HG02642 (cell line): ENCODE data around the gene LACTBL1.
"Not testable (repeated sequence)": the region's sequence is repeated elsewhere in the genome, so short reads cannot be mapped to it uniquely, and the experiment has no call there.

Experiments
- ATAC-seq: cut with Tn5 transposase; IDR thresholded peaks from one replicate; pipeline ENCODE4 v1.9.1; 2021; ENCODE audit warnings: mild to moderate bottlenecking; ENCODE audit not compliant: unreplicated experiment, poor library complexity

The LACTBL1 gene

DNA sequence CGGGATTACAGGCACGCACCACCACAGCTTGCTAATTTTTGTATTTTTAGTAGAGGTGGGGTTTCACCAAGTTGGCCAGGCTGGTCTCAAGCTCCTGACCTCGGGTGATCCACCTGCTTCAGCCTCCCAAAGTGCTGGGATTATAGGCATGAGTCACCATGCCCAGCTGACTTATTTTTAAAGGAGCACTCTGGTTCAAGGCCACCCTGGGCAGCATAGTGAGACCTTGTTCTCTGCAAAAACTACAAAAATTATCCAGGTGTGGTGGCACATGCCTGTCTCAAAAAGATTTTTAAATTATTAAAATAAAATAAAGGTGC, 7.8 kb upstream of the LACTBL1 start:
- ATAC-seq = not testable (repeated sequence)

DNA sequence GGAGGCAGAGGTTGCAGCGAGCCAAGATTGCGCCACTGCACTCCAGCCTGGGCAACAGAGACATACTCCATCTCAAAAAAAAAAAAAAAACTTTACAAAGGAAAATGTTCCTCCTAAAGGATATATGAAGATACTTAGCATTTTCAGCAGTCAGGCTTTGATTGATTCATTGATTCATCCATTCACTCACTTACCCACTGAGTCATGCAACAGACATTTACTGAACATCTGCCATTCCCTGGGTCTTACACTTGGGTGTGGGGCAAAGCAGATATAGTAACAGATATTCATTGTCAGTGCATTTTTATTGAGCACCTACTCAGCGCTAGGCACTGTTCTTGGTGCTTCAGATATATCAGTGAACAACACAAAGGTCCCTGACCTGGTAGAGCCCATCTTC, 5.6 kb upstream of the LACTBL1 start:
- ATAC-seq = no peak

GRCh38 chr1:22976461-22977243, 4.0 kb upstream of the LACTBL1 start:
- ATAC-seq = no peak

GRCh38 chr1:22976127-22976460, 3.4 kb upstream of the LACTBL1 start:
- no peak for ATAC-seq

DNA sequence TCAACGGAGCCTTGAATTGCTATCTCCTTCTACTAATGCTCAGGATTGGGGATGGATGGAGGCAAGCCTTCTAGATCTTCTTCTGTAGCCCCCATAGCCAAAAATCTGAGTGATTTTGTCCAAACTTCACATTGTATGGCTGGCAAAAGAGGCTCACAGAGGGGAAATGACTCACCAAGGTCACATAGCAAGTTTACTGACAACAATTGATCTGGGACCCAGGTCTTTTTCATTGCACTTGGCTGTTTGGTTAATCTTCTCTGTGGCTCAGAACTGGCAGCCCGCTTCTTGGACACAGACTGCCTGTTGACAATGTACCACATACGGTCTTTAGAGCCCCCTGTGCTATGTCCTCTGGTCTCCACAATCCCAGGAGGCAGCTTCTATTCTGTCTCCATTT, 3.0 kb upstream of the LACTBL1 start:
- ATAC-seq = no peak

DNA sequence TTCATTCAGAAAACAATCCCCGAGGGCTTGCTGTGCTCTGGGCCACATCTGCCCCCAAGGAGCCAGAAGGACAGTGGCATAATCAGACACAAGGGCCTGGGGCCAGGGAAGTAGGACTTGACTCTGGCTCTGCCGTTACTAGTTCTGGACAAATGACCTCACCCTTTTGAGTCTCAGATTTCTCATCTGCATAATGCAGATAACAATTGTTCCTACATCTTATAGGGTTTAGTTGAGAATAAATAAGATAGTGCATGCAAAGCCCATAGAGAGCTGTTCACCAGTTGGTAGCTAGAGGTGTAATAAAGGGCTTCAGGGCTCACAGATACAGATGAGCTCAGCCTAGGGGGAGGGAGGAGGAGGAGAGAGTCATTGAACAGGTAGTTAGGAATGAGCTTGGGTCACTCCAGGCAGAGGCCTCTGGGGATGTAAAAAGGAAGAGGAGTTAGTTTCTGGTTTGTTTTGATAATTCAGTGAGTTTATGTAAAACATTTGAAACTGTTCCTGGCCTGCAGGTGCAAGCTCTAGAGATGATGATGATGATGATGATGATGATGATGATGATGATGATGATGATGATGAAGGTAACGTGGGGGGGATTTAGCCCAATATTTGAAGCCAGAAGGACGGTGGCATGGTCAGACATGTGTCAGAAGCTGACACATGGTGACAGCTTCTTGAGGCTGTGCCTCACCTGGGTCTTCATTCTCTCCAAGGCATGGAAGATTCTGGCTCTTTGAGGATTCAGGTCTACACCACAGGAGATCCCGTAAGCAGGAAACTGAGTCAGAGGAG, 858 bp downstream of the LACTBL1 start:
- ATAC-seq = no peak

DNA sequence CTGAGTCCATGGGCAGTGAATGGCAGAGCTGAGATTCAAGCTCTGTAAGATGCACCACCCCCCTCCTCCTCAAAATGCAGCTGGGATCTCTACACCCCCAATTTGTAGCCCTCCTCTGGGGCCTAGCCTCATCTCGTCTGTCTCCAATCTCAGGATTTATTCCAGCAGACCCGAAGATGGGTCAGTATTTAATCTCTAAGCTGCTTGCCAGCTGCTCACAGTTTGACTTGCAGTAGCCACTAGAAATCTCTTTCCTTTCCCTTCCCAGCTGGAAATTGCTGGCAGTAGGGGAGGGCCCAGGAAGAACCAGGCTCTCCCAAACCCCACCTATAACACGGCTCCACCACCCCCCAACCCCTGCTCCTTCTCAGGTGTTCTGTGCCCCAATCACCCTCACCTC, 1.5 kb downstream of the LACTBL1 start:
- no peak for ATAC-seq

- ATAC-seq = no peak
These were observed 2.6 kb downstream of the LACTBL1 start for GRCh38 chr1:22970096-22970495.

DNA sequence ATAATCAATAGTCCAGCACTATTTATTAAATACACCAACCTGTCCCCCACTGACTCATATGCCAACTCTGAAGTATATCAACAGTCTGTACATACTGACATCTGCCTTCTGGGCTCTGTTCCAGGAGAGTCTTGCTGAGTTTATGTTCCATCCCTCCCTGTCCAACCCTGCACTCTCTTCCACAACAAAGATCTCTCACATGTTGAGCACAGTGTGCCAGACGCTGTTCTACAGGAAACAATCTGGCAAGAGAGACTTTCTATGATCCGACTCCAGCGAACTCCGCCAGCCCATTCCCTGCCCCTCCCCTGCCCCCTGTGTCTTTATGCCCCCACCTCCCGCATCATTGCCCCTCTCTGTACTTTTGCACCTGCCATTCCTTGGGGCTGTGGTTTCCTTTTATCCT, 3.4 kb downstream of the LACTBL1 start:
- ATAC-seq = no peak

DNA sequence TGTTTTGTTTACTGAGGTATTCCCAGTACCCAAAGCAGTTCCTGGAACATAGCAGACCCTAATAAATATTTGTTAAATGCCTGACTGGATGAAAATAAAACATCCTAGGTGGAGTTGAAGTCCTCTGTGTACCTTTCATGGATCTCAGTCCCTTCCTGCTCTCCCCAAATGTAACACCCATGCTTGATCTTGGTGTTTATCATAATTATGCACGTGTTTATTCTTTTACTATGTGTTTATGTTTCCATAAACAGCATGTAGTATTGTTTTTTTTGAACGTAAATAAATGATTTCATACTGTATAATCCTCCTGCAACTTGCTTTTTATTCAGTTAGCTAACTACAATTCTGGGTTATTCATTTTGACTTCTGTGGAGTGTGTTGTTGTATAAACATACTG, 4.8 kb downstream of the LACTBL1 start:
- no peak for ATAC-seq

- no peak for ATAC-seq
These were observed 6.4 kb downstream of the LACTBL1 start for GRCh38 chr1:22966309-22966708.

GRCh38 chr1:22963044-22963677, 9.5 kb downstream of the LACTBL1 start:
- ATAC-seq = no peak

- ATAC-seq = no peak
These were observed 10.1 kb downstream of the LACTBL1 start for GRCh38 chr1:22962558-22962957.

DNA sequence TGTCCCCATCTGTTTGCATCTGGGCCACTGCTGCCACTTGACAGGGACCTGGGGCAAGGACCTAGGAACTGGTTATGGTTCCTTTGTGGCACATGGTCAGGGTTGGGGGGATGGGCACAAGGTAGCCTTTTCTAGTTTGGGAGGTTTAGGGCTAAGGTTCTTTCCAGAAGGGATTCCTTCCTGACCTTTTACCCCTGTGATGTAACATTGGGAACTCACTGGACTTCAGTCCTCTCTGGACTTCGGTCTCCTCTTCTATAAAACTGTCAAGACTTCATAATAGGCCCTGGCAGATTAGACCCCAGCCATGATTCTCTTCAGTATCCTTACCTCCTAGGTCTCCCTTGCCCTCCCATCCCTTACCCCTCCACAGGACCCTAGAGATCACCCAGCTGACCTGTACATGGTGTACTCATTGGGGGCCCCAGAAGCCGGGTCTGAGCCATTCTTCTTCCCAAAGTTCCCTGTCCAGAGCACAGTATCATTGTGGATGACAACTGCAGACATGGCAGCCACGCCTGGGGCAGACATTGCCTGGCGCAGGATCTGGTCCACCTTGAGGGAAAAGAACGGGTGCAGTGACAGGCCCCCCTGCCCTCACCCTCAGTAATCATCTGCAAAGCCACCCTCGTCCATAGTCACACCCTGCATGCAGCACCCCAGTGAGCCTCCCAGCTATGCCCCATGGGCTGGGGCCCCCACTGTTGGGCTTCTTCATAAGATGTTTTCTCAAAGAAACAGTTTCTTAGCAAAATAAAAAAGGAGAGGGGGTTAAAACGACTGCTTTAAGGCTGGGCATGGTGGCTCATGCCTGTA, 12.9 kb downstream of the LACTBL1 start:
- ATAC-seq = no peak

DNA sequence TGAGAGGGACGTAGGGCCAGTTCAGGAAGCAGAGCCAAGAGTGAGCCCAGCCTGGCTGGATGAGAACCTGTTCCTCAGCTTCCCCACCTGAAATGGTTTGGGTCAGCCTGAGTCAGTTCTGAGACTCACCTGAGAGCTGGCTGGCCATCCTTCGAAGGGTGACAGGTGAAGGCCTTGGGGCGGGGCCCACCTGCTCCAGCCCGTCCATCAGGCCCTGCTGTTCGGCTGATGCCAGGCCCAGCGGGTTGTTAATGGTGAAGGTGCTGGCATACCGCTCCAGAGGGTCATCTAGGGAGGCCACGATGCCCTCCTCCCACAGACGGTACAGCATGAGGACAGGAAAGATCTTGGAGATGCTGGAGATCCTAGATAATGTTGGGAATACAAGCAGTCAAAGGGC, 14.1 kb downstream of the LACTBL1 start:
- no peak for ATAC-seq

- ATAC-seq = no peak
These were observed 15.6 kb downstream of the LACTBL1 start for GRCh38 chr1:22957066-22957465.

GRCh38 chr1:22955146-22955545, 17.5 kb downstream of the LACTBL1 start:
- no peak for ATAC-seq

DNA sequence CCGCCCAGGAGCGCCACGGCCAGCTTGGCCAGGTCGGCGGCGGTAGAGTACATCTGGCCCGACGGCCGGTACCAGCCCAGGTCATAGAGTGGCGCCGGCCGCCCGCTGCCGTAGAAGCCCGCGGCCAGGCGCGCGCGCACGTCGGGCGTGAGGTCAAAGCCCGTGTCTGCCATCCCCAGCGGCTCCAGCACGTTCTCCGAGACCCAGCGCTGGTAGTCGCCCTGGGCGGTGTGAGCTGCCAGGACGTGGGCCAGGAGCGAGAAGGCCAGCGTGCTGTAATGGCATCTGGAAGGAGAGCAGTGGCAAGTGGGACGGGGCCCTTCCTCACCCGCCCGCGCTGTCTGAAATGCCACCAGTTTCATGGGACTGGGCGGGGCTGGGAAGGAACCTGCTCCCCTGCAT, 18.9 kb downstream of the LACTBL1 start:
- ATAC-seq = no peak

- no peak for ATAC-seq
These were observed 19.5 kb downstream of the LACTBL1 start for GRCh38 chr1:22953057-22953739.

DNA sequence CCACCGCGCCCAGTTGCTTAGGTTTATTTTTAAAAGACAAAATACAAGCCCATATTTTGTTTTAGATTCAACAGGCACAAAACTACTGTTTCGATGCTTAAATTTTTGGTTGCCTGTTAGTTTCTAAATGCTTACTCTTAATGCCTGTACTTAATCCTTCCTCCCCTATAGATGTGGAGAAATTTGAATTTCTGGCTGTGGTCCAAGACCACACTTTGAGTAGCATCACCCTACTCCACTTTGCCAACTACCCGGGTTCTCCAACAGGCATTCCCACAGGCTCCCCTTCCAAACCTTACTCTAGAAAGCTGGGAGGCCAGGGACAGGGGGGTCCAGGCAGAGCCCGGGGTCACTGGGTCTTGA, 20.0 kb downstream of the LACTBL1 start:
- ATAC-seq = no peak
